Measurements from ENCODE around the gene ASIC4.

The ASIC4 gene, protein sequence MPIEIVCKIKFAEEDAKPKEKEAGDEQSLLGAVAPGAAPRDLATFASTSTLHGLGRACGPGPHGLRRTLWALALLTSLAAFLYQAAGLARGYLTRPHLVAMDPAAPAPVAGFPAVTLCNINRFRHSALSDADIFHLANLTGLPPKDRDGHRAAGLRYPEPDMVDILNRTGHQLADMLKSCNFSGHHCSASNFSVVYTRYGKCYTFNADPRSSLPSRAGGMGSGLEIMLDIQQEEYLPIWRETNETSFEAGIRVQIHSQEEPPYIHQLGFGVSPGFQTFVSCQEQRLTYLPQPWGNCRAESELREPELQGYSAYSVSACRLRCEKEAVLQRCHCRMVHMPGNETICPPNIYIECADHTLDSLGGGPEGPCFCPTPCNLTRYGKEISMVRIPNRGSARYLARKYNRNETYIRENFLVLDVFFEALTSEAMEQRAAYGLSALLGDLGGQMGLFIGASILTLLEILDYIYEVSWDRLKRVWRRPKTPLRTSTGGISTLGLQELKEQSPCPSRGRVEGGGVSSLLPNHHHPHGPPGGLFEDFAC

DNA sequence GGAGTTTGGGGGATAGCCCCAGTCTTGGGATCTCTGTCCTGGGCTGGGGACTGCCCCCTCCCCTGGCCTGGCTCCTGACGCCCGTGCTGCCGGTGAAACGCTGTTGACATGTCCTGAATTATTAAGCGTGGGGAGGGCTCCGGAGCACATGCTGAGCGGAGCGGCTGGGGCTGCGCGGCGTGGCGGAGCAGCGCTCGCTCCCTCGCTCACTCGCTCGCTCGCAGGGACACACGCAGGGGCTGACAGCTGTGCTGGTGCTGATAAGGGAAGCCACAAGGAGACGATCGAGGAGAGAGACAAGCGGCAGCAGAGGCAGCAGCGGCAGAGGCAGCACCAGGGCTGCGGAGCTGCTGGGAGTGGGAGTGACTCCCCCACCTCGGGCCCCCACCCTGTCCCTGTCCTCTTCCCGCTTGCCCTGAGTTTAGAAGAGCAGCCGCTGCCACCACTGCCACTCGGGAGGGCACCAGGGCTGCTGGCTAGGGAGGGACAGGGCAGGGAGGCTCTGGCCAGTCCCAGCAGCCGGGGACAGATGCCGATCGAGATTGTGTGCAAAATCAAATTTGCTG lies at the start of gene ASIC4:
TSS of gene ASIC4 (plus strand) at position 287 of the 566 bp plus-strand sequence. CDS start at position 530, 243 bp downstream.
- DNase-seq = no peak

DNA sequence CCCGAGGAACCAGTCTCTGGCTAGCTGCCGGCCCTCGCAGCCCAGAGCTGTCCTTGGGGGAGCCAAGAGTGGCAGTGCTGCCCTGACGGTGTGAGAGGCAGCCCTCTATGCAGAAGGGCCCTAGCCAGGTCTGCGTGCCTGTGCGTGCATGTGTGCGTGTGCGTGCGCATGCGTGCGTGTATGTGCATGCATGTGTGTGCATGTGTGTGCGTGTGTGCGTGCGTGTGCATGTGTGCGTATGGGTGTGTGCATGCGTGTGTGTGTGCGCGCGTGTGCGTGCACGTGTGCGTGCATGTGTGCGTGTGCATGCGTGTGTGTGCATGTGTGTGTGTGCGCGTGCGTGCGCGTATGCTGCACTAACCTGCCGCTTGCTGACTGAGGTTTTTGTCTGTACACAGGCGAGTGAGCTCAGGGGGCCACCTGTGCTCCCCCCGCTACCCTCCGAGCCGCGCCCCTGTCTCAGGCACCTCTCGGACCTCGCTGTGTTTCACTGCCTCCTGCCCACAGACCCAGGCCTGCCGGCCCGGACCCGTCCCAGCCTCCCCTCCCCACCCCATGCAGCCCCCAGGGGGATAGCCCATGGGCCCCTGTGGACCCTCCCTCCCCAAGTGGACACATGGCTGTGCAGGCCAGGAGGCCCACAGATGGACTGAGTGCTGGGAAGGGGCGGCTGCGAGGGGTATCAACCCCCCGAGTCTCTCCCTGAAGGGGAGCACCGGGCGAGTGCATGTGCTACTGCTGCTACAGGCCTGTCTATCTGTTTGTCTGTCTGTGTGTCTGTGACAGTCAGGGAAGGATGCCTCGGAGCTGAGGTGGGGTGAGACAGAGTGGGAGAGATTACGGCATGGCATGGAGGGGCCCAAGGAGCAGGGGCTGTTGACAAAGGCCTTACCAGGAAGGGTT lies 48.4 kb upstream of the ASIC4 start:
- no peak for DNase-seq

DNA sequence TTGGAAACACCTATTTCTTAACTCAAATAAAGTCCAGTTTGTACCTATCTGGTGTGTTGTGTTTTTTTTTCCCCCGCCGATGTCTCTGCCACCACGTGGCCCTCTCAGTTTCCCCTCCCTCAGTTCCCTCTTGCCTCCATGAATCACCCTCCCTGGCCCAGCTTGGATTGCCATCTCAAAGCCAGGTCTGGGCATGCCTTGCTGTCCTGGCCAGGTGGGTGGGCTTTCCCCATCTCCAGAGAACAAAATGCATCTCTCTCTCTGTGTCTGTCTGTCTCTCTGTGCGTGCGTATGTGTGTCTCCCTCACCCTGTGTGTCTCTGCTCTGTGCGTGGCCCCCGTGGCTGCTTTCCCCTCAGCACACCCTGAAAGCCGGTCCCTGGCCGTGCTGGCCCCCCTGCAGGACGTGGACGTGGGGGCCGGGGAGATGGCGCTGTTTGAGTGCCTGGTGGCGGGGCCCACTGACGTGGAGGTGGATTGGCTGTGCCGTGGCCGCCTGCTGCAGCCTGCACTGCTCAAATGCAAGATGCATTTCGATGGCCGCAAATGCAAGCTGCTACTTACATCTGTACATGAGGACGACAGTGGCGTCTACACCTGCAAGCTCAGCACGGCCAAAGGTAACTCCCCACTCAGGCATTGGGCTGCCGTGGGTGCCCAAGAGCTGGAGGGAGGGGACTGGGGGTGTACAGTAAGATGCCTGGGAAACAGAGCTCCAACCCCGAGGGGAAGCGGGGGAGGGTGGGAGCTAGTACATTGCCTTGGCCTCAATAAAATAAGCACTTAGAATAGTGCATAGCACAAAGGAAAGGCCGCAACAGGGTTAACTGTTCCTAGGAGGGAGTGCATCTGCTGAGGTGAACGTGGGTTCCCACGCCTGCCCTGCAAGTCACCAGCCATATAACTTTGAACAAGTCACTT lies 47.2 kb upstream of the ASIC4 start:
- no peak for DNase-seq

DNA sequence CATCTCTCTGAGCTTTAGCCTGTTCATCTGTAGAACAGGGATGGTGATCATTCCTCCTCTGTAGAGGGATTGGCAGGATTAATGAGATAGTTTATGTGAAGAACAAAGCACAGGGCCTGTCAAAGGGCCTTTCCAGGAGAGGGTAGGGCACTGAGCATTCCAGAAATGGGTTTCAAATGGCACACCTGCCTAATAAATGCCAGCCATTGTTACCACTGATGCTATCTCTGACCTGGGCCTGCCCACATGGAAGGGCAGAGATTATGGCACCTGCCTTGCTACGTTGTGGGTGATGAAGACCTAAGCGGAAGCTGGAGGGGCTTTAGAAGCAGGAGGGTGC lies 46.6 kb upstream of the ASIC4 start:
- DNase-seq = no peak

DNA sequence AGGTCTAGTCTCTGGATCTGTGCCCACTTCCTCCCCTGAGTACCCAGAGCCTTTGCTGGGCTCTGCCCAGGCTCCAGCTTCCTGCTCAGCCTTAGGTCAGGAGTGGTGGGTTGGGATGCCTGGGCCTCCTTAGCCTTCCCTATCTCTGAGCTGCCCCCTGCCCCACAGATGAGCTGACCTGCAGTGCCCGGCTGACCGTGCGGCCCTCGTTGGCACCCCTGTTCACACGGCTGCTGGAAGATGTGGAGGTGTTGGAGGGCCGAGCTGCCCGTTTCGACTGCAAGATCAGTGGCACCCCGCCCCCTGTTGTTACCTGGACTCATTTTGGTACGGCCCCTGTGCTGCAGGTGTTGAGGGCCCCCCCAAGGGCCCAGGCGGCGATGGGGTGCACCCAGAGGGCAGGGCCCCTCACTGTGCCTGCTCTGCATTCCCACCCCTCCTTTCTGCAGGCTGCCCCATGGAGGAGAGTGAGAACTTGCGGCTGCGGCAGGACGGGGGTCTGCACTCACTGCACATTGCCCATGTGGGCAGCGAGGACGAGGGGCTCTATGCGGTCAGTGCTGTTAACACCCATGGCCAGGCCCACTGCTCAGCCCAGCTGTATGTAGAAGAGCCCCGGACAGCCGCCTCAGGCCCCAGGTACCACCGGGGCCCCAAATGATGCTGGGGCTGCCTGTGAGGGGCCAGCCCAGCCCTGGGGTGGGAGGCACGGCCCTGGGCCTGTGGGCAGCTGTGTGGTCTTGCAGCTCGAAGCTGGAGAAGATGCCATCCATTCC lies 45.7 kb upstream of the ASIC4 start:
- no peak for DNase-seq

DNA sequence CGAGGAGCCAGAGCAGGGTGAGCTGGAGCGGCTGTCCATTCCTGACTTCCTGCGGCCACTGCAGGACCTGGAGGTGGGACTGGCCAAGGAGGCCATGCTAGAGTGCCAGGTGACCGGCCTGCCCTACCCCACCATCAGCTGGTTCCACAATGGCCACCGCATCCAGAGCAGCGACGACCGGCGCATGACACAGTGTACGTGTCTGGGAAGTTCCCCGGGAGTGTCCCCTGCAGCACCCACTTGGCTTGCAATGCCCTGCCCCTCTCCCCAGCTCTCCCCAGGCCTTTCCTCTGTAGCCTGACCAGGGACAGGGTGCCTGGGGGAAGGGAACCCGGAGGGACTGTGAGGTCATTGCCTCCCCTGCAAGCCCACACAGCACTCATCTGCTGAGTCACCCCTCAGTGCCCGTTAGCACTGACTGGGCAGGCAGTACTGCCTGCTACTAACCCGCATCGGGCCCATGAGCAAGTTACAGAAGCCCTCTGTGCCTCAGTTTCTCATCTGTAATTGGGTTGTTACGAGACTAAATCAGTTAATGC lies 45.0 kb upstream of the ASIC4 start:
- no peak for DNase-seq

DNA sequence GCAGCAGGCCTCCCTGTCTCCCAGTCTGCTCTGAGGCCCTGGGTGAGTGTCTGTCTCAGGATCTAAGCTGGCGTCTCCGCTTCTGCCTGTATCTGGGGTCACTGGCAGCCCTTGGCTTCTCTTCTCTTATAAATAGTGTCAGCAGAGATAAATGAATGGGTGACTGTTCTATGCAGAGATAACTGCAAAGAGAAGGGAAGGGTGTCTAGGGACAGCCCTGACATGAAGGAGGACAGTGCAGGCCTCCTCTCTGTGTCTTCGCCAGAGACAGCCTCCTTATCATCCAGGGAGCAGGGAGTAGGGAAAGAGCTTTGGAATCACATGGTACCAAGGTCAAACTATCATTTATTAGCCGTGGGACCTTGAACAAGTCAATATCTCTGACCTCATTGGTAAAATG lies 43.9 kb upstream of the ASIC4 start:
- DNase-seq = no peak

DNA sequence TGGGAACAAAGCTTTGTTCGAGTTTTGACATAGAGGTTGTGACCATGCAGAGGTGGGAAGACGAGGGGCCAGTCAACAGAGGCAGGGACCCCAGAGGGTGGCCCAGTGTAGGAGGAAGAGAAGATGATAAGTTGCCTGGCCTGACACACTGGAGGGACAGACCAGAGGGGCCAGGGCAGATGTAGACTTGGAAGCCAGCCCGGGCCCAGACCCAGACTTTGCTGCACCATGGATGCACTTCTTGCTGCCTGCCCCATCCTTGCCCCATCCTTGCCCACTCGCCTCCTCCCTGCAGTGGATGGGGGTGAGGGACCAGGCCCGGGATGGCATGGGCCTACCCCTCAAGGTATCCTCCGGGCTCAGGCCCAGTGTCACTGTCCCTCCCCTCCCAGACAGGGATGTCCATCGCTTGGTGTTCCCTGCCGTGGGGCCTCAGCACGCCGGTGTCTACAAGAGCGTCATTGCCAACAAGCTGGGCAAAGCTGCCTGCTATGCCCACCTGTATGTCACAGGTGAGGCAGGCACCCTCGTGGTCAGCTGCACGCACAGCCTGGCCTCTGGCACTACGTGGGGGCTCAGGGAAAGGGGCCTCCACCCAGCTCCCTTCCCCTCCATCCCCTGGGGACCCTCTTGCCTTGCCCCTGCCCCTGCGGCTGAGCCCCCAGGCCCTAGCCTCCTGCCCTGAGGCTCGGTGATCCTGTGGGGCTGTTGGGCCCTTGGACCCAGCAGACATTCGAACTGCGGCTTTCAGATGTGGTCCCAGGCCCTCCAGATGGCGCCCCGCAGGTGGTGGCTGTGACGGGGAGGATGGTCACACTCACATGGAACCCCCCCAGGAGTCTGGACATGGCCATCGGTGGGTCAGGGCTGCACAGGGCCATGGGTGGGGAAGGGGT lies 42.6 kb upstream of the ASIC4 start:
- DNase-seq = no peak

DNA sequence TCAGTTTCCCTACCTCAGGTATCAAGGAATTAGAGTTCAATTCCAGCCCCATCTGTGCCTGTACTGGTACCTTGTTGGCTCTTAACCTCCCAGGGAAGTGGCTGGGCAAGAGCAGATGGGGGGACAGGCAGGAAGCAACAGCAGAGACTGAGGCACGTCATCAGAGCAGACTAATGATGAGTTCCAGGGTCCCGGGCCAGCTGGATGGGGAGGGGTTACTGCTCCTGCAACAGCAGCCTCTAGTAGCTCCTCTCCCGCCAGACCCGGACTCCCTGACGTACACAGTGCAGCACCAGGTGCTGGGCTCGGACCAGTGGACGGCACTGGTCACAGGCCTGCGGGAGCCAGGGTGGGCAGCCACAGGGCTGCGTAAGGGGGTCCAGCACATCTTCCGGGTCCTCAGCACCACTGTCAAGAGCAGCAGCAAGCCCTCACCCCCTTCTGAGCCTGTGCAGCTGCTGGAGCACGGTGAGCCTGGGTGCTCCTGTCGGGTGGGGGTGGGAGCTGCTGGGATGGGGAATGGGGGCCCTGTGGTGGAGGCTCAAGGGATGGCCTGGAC lies 41.6 kb upstream of the ASIC4 start:
- DNase-seq = no peak

DNA sequence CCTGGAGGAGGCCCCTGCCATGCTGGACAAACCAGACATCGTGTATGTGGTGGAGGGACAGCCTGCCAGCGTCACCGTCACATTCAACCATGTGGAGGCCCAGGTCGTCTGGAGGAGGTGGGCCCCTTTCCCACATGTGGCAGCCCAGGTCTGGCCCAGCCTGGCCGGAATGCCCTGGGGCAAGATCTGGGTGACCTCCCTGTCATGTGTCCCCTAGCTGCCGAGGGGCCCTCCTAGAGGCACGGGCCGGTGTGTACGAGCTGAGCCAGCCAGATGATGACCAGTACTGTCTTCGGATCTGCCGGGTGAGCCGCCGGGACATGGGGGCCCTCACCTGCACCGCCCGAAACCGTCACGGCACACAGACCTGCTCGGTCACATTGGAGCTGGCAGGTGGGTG lies 40.8 kb upstream of the ASIC4 start:
- DNase-seq = no peak

DNA sequence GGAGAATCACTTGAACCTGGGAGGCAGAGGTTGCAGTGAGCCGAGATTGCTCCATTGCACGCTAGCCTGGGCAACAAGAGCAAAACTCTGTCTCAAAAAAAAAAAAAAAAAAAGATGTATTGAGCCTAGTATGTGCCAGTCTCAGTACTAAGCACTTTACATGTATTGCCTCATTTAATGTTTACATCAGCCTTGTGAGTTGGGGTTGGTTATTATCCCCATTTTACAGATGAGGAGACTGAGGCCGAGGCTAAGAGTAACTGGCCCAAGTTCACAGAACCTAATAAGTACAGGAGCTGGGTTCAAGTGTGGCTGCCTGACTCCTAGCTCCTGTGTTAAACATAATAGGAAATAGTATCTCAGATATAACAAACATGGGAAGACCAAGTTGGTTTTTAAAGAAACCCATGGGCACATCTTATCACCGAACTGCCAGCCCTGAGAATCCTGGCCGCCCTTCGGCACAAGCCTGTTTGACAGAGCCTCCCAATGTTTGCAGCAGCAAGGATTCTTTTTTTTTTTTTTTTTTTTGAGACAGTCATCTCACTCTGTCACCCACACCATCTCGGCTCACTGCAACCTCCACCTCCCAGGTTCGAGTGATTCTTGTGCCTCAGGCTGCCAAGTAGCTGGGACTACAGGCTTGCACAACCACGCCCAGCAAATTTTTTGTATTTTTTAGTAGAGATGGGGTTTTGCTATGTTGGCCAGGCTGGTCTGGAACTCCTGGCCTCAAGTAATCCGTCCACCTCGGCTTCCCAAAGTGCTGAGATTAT lies 39.8 kb upstream of the ASIC4 start:
- no peak for DNase-seq

DNA sequence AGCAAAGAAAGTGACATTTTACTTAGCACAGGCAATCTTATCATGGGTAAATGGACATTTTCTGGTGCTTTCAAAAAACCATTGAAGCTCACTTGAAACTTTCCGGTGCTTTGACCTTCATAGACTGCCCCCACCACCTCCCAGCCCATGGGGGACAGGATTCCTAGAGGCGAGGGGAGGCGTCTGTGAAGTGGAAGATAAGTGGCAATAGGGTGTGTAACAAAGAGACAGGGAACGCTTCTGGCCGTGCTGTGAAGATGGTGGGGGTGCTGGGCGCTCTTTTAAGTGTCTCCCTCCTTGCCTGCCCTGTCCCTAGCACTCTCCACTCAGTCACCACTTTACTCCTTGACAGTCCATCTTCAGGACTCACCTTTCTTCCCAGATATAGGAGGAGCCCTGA lies 39.0 kb upstream of the ASIC4 start:
- DNase-seq = no peak

DNA sequence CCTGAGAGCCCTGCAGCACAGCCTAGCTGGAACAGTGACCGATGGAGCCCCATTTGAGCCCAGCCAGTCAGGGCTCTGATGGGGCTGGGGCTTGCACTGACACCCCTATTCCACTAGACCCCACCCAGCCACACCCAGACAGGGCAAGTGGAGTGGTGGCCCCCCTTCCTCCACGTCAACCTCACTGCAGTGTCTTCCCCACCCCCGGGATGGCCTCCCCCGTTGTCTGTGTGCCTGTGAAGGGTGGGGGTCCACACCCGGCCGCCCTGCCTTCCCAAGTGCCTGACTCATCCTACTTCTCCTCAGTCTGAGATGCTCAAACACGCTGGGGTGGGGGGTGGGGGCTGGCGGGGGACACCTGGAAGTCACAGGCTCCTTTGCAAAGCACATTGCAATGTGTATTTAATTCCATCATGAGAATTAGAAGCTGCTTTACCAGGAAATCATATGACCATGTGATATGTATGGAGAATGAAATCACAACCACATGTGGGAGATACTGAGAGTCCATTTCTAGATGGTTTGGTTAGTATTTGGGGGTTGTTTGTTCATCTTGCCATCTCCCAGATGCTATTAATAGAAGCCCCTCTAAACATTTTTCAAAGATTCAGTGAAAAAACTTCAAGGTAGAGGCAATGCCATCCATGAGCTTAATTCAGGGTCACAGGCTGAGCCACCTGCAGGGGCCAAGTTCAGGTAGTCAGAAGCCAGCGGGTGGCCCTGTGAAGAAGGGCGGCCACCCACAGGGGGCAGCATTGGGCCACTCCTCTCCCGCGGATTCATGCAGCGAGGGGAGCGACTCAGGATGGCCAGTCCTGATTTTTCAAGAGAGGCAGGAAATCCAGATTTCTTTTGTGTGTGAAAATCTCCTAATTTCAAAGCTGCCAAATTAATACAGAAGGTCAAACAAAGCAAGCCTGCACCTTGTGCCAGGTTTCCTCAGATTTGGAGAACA lies 38.3 kb upstream of the ASIC4 start:
- DNase-seq = peak; percentile 51

DNA sequence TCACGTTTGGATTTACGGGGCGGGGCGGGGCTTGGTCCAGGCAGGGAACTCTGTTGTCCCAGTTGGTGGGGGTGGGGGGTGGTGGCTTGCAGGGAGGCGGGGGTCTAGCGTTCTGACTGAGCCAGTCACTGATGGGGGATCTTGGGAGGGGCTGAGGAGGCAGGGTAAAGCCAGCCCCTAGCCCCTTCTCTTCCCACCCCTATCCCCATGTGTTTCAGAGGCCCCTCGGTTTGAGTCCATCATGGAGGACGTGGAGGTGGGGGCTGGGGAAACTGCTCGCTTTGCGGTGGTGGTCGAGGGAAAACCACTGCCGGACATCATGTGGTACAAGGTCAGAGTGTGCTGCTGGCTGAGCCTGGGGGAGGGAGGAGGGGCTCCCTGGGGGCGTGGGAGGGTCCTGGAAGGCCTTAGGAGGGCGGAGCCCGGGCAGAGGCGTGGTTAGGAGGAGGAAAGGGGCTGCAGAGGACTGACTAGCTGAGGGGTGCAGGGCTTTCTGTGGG lies 37.6 kb upstream of the ASIC4 start:
- DNase-seq = no peak

DNA sequence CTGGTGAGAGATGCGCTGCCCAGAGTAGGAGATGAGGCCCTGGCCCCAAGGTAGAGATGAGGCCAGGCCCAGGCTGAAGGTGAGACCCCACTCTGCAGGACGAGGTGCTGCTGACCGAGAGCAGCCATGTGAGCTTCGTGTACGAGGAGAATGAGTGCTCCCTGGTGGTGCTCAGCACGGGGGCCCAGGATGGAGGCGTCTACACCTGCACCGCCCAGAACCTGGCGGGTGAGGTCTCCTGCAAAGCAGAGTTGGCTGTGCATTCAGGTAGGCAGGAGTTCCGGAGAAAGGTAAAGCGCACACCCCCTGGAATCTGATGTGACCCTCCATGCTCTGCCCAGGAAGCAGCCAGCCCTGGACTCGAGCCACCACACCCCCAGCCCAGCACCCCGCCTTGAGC lies 37.1 kb upstream of the ASIC4 start:
- DNase-seq = no peak

DNA sequence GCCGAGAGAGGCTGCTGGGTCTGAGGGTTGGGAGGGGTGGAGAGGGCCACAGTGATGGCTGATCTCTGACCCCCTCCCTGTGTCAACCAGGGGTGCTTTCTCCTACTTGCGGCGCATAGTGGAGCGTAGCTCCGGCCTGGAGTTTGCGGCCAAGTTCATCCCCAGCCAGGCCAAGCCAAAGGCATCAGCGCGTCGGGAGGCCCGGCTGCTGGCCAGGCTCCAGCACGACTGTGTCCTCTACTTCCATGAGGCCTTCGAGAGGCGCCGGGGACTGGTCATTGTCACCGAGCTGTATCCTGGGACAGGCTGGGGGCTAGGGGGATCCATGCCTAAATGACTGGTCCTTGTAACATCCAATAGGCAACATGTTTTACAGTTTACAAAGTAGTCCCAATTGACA lies 36.5 kb upstream of the ASIC4 start:
- no peak for DNase-seq

DNA sequence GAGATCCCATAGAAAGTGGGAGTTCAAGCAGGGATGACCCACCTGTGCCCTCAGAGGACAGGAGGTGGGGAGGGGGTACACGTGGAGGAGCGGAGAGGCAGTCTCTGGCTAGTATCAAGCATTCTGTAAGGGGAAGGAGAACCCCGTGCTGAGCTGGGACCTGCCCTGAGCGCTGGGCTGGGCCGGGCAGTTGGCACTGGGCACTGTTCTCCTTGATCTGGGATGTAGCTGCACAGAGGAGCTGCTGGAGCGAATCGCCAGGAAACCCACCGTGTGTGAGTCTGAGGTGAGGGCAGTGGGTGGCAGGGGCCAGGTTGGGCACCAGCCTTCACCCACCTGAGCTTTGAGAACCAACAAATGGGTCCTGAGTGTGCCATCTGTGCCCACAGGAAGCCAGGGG lies 35.4 kb upstream of the ASIC4 start:
- no peak for DNase-seq

DNA sequence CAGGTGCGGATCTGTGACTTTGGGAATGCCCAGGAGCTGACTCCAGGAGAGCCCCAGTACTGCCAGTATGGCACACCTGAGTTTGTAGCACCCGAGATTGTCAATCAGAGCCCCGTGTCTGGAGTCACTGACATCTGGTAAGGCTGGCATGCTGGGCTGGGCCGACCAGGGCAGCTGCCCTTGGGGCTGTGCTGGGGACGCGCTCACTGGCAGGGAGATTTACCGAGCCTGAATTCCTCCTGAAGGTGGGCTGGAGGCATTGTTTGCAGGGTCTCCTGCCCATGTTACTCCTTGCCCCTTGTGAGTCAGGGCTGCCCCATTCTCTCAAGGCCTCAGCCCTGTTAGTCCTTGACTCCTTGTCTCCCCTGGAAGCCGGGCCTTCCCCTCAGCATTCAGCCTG lies 34.3 kb upstream of the ASIC4 start:
- no peak for DNase-seq

Data from CD4-positive, alpha-beta T cell treated with Interleukin-10 for 1 hour (primary cell).